Right kidney (tissue), 1 donor: ENCODE results near the gene MAST4.
"Not testable (repeated sequence)": the region's sequence is repeated elsewhere in the genome, so short reads cannot be mapped to it uniquely, and the experiment has no call there.

Experiments used
- DNase-seq: peaks from one replicate; pipeline ENCODE4 v3.0.0-alpha.2; 2016

MAST4 gene

DNA sequence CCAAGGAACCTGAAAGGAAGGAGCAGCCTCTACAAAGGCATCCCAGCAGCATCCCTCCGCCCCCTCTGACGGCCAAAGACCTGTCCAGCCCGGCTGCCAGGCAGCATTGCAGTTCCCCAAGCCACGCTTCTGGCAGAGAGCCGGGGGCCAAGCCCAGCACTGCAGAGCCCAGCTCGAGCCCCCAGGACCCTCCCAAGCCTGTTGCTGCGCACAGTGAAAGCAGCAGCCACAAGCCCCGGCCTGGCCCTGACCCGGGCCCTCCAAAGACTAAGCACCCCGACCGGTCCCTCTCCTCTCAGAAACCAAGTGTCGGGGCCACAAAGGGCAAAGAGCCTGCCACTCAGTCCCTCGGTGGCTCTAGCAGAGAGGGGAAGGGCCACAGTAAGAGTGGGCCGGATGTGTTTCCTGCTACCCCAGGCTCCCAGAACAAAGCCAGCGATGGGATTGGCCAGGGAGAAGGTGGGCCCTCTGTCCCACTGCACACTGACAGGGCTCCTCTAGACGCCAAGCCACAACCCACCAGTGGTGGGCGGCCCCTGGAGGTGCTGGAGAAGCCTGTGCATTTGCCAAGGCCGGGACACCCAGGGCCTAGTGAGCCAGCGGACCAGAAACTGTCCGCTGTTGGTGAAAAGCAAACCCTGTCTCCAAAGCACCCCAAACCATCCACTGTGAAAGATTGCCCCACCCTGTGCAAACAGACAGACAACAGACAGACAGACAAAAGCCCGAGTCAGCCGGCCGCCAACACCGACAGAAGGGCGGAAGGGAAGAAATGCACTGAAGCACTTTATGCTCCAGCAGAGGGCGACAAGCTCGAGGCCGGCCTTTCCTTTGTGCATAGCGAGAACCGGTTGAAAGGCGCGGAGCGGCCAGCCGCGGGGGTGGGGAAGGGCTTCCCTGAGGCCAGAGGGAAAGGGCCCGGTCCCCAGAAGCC, 569.6 kb downstream of the MAST4 start:
- DNase-seq: peak; percentile 85

DNA sequence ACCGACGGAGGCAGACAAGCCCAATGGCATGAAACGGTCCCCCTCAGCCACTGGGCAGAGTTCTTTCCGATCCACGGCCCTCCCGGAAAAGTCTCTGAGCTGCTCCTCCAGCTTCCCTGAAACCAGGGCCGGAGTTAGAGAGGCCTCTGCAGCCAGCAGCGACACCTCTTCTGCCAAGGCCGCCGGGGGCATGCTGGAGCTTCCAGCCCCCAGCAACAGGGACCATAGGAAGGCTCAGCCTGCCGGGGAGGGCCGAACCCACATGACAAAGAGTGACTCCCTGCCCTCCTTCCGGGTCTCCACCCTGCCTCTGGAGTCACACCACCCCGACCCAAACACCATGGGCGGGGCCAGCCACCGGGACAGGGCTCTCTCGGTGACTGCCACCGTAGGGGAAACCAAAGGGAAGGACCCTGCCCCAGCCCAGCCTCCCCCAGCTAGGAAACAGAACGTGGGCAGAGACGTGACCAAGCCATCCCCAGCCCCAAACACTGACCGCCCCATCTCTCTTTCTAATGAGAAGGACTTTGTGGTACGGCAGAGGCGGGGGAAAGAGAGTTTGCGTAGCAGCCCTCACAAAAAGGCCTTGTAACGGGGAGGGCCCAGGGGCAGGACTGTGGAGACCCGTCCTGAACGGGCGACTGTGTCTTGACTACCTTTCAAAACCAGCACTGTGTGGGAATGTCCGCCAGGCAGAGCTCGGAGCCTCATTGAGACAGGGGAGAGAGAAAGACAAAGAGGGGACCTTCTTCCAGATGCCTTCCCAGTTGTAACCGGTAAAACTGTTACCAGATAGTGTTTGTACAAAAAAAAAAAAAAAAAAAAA, 570.5 kb downstream of the MAST4 start:
- peak; percentile 86 for DNase-seq

DNA sequence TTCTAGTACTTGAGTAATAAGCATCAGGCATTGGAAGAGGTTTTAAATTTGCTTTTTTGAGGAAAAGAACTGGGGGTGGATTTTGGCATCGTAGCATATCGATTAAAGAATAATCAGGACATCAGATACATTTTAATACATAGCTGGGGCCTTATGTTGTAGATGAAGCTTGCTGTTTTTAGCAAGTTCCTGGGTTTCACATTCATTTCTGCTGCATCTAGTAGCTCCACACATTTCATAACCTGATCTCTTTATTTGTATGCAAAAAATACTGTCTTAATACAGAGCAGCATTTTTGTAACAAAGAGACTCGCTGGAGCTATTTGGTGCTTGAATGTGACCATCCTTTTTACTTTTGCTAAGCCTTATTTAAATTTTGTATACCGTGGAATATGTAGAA, 571.9 kb downstream of the MAST4 start:
- DNase-seq: no peak

DNA sequence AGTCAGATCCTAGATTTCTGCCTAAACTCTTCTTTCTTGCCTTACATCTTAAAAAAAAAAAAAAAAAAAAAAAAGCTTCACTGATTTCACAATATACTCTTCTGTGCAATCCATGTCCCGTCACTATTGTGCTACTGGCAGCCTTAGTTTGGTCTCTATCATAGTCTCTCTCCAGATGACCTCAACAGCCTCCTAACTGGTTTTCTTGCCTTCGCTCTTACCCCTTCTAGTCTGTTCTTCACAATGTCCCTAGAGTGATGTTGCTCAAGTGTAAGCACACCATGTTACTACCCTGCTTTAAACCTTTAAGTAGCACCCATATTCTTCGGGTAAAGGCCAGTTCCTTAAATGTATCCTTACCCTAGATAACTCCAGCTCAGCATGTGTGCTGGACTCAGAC, 574.6 kb downstream of the MAST4 start:
- no peak for DNase-seq

DNA sequence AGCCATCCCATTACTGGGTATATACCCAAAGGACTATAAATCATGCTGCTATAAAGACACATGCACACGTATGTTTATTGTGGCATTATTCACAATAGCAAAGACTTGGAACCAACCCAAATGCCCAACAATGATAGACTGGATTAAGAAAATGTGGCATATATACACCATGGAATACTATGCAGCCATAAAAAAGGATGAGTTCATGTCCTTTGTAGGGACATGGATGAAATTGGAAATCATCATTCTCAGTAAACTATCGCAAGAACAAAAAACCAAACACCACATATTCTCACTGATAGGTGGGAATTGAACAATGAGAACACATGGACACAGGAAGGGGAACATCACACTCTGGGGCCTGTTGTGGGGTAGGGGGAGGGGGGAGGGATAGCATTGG, 577.2 kb downstream of the MAST4 start:
- not testable (repeated sequence) for DNase-seq

DNA sequence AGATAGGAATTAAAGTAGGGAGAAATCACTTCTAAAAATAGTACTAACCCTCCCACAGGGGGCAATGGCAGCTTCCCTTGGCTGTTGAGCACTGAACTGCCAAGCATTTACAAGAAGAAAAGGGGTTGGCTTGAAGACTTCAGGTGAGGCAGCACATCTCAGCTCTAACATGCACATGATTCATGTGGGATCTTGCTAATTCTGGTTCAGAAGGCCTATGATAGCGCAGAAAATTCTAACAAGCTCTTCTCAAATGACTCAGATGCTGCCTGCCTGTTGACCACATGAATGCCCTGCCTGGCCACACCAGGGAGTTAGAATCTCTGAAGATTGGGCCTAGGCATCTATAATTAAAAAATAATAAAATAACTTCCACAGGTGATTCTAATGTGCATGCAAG, 577.8 kb downstream of the MAST4 start:
- no peak for DNase-seq

DNA sequence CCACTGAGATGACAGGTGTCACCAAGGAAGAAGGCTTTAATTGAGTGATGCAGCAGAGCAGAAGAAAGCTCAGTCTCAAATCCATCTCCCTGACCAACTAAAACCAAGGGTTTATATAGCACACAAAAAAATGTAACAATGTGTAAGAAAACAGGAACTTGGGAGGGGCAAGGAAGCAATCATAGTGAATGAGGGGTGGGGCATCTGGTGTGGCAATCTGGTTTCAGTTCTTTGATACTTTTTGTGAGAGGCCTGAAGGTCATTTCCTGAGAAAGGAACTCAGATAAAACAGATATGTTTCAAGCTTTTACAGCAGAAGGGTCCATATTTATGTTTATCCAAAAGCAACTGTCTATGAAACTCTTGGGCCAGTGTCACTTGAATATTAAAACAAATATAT, 580.7 kb downstream of the MAST4 start:
- no peak for DNase-seq

DNA sequence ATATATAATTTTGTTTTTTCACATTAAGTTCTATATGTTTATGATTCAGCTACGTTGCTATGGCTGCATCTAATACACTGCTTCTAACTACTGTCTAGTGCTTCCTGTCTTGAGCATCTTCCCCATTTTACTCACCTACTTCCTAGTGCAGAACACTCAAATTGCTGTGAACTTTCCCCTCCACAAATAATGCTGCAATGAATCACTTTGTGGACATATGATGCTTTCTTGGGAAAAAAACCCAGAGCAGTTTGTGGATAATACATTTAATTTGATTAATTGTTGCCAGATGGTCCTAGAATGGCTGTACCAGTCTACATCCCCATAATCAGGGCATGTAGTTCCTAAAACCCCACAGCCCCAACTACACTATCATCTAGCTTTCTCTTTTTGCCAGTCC, 581.9 kb downstream of the MAST4 start:
- no peak for DNase-seq

DNA sequence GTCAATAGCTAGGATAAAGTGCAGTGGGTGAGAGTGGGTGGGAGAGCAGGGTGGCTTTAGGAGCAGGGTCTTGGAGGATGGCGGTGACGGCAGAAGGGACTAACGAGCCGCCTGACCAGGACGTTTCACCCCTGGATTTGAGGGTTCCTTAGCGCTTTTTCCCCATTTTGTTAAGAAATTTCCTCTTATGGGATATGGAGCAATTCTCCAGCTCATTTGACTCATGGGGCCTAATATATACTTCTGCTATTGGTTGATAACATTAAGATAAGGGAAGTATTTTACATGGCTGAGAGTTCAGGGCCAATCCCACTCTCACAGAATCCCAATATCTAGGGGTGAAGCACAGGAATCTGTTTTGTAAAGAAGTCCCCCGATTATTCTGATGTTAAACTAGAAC, 582.8 kb downstream of the MAST4 start:
- DNase-seq: no peak

DNA sequence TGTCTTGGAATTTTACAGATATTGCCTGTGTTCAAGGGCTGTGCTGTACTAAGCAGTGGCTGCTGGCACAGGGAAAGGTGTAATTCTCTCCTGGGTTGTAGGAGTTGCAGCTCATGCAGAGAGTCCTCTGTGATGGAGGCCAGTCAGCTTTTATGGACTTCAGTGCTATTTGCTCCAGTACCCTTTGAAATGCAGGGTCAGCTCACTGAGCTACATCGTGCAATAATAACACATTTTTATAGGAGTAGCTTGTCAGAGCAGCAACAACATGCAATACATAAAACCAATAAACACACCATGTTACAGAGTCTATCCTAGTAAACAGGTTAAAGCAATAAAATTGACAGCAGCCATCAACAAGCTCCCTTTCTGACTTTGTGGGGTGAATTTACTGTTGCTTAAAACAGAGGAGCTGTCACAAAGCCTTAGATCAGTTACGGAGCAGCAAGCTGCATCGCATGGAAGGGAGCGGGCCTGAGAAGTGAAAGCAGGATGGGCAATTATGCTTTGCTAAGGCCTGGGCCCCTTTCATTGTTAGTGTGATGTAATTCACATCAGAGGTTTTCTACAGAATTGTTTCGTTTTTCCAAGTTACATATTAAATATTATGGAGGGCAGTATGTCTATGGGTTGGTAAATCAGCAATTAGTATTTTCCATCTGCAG, 583.6 kb downstream of the MAST4 start:
- peak; percentile 49 for DNase-seq

DNA sequence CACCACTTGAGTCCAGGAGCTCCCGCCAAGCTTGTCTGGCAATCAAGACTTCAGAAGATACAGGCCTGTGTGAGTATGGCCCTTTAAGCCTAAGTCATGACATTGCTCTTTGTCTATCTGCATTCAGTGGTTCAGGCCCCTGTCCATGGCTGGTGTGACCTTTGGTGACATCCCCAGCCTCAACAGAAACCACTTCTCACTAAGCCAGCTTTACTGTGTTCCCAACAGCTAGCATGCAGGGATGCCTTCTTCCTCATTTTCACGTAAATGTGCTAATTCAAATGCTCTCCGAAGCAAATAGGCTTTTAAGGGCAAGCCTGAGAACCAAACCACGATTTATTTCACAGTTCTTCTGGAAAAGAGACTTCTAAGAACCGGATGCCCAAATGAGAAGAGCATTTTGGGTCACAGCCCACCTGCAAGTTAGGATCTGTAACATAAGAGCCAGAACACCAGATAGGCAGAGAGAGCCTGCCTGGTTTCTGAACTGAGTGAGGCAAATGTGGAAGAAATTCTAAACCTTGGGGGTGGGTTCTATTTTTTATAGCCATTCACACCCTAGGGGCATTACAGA, 585.5 kb downstream of the MAST4 start:
- DNase-seq: peak; percentile 41

DNA sequence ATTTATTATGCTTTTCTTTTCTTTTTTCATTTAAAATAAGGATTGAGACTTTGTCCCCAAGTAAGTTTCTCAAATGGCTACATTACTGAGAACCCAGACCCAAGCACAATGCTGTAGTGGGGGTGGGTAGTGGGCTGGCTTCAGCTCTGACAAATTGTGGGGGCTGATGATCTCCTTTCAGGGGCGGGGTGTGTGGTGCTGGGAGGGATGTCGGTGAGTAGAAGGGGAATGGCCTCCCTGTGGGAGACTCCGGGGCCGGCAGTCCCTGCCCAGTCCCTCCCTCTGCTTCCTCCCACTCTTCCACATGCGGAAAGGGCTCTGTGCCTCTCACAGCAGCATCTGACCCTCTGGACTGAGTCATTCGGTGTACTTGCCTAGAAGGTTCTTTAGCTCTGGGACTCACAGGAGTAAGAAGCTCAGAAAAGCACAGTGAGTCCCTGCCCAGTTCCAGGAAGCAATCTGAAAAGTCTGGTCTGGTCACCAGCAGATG, 586.2 kb downstream of the MAST4 start:
- peak; percentile 56 for DNase-seq

DNA sequence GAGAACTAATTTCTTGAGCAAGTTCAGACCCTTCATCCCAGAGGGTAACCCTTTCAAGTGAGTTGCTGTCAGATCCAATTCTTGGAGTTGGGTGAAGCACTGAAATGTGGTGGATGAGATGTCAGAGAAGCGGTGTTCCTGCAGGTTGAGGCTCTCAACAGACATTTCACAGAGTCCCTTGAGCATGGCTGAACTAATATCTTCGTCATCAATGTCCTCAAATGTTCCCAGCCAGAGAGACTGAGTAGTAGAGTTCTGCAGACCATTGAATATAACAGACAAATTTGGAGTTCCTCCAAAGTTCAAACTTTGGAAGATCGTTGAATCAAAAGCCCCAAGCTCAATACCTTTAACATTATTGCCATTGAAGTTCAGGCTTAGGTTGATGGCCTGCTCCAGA, 587.7 kb downstream of the MAST4 start:
- no peak for DNase-seq

DNA sequence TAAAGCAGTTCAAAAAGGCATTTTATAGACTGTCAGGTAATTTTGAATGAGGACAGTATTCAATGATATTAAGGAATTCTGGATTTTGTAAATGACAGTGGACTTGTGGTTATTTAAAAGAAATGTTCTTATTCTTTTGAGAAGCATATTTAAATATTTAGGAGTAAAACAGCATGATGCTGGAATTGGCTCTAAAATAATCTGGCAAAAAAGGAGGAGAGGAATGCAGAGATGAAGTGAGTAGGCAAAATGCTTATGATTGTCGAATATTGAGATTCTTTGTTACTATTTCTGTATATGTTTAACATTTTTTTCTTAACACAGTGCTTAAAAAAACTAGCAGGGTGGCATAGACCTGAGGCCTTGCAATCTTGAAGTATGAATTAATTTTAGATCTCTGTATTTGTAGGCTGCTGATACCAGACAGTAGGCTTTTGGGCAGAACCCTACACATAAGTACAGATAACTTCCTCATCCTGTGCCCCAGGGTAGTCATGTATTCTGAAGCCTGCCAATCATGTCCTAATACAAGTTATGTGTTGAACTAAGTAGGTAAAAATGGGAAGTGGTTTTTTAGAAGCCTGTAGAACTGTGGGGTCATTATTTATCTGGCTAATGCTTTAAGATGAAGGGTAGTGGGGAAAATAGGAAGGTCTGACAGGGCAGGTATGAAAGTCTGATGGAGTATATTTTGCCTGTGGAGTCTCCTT, 591.0 kb downstream of the MAST4 start:
- no peak for DNase-seq

DNA sequence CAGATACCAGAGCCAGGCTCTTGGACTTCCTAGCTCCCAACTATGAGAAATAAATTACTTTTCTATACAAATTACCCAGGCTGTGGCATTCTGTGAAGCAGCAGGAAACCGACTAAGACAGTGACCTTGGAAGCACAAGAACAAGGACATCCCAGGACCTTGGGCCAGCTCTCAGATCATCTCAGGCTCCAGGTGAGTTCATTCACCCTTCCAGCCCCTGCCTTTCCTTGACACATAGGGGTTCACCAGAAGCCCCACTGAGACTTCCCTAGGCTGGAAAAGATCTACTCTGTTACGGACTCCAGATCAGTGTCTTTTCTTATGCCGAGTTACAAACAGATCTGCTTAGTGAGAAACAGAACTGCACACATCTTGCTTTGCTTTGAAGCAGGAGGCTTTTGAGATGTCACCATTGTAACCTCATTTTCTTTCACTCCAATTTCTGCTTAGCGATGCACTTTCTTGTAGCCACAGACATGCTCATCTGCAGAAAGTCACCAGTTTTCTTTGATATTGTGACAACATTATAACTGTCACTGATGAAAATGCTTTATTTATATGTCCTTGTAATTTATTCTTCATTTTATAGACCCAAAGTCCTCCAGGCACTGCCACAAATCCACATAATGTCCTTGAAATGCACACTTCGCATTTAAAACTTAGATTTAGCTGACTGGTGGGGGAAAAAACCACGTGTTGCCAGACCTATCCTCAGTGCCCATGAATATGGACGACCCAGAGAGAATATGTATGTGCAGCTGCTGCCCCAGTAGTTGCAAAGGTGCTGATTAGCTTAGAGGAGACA, 592.3 kb downstream of the MAST4 start:
- no peak for DNase-seq

DNA sequence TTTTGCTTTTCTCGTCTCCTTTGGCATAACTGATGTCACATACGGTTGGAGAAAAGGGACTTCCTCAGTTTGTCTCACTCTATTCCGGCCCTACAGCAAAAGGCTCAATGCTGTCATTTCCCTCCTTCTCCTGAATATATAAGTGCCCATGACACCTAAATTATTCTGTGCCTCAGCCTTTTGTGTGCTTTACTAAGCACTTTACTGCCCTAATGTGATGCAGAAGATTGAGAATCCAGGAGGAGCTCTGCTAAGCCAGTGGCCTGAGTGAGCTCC, 592.8 kb downstream of the MAST4 start:
- DNase-seq: no peak

DNA sequence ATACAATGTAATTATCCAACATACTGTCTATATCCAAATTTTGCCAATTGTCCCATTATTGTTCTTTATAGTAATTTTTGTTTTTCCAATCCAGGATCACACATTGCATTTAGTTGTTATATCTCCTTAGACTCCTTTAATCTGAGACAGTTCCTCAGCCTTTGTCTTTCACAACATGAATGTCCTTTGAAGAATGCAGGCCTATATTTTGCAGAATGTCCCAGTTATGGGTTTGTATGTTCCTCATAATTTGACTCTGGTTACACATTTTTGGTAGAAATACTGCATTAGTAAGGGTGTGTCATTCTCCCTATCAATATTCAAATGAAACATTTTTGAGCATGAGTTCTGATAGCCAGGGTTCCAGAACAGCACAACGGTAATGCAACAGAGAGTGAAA, 593.7 kb downstream of the MAST4 start:
- DNase-seq: no peak

DNA sequence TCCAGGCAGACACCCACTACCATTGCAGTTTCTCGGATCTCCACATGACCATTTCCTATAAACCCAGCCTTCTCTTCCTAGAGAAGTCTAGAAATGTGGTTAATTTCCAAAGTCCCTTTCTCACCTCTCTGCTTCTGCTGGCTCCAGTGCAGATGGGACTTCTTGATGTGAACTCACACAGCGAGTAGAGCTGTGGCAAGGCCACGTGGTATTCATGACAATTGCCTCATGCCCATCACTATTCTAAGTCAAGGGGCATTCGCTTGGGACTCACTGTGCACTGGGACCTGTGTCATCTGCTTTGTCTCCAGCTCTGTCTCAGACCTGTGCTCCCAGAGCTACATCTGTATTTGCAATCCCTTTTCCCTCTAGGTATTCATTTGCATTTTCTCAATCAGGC, 594.2 kb downstream of the MAST4 start:
- DNase-seq: no peak

DNA sequence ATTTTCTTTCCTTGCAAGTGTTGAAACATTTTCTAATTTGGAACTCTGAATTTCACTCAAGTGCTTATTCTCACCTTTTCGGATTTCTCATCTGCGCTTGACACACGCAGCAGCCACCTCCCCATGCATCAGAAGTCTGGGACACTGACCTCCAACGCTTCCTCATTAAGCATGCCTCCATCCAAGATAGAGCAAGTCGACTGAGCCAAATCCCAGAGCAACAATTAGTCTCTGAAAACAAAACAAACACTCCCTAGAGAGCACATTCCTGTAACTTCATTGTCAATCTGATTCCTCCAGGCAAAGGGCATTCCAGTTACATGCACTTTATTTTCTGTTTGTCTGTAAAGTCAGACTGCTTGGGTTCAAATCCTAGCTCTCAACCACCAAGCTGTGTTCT, 594.7 kb downstream of the MAST4 start:
- no peak for DNase-seq

DNA sequence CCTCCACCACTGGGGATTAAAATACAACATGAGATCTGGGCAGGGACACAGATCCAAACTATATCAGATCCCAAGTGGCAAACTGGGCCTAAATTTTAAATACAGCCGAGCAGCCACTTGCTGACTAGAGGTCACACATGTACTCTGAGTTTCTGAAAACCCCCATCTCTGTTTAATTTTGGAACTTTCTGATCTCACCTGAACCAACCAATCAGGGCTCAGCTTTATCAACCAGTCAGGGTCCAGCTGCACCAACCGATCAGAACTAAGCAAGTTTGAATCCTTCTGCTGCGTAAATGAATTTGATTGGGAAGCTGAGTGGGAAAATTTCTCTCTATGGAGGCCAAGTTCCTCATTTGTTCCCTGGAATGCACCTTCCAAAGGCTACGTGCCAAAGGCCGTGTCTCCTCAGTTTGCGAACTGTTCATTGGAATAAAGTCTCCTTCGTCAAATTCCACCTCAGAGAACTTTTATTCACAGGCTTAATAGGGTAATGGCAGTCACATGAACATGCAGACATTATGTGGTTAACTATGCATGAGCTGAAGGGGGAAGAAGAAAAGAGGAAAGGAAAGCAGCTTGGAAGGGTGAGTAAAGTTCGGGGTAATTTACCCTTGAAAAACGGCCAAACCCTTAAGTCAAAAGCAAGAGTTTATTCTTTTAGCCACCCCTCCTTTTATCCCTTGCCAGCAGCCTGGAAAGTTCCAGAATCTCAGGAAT, 596.7 kb downstream of the MAST4 start:
- no peak for DNase-seq

DNA sequence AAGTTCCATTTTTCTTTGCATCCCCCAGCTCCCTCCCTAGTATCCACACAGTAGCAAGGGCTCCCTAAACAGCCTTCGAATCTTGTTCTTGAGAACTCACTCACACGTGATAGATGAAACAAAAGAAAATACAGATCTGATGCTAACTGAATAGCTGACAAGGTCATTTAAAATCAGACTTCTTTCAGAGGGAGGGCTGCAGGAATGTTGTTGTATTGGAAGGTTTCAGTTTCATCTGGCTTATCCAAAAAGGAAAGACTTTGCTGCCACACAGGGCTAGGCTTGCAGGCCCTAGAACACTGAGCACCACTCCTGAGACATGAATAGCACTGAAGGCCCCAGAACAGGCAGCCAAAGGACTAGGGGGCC, 597.2 kb downstream of the MAST4 start:
- no peak for DNase-seq
